GM21381 (cell line): ENCODE data around the gene UBA1.

Experiments used
- ATAC-seq: cut with Tn5 transposase; IDR thresholded peaks from one replicate; pipeline ENCODE4 v1.9.1; 2021; ENCODE audit warnings: mild to moderate bottlenecking, moderate library complexity; ENCODE audit not compliant: unreplicated experiment

The UBA1 gene

DNA sequence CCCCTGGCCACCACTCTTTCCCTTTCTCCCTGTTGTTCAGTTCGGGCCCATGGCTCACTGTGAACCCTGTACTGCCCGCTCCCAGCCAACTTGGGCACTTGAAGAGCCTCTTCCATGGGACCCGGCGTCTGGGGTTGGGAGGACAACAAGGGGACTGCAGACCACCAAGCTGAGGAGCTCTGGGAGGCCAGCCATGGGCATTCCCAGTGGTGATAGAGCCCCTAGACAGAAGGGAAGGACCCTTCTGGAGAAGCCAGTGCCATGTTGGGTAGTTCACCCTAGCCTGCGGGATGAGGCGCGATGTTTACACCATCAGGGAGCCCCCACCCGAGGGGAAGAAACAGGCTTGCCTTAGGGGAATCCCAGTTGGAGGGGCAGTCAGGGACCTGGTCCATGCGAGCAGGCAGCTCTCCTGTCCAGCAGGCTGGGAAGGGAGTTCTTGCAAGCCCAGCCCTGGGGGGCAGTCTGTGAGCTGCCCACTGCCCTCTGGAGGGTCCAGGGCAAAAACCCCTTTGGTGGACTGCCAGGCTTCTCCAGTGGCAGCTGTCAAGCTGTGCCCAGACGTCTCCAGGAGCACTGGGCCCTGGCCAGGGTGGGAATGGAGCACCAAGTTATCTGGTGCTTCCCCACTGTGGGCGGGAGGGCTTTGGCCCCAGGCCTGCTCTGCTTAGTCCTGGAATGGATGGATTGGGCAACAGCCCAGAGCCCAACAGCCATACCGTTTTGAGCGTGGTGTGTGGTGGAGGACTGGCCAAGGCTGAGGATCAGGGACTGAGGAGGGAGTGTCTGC is 23.7 kb upstream of the UBA1 start:
- no peak for ATAC-seq

DNA sequence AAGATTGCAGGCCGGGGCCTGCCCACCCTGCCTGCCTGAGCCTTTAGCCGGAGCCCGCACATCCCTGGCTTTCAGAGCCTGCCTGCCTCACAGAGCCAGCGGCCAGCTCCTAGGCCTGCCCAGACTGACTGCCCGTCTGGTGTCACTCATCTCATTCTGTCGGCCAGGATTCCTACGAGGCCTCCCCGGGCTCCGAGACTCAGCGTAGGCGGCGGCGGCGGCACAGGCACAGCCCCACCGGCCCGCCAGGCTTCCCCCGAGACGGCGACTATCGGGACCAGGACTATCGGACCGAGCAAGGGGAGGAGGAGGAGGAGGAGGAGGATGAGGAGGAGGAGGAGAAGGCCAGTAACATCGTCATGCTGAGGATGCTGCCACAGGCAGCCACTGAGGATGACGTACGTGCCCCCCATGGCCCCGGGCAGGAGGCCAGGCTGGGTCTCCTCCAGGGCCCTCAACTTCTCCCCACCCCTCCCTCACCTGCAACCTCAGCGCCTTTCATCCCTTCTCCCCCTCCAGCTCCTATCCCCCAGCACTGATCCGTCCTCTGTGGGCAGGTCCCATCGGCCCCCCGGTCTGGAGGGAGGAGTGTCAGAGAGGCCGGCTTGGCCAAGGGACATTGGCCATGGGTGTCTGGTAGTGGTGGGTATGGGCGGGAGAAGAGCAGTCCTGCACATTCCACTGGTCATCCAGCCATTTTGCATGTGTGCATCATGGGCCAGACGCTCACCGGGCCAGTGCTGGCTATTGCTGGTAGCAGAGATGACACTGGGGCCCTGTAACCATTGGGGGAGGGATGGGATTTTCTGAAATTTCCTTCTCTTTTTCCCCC is 22.6 kb upstream of the UBA1 start:
- no peak for ATAC-seq

DNA sequence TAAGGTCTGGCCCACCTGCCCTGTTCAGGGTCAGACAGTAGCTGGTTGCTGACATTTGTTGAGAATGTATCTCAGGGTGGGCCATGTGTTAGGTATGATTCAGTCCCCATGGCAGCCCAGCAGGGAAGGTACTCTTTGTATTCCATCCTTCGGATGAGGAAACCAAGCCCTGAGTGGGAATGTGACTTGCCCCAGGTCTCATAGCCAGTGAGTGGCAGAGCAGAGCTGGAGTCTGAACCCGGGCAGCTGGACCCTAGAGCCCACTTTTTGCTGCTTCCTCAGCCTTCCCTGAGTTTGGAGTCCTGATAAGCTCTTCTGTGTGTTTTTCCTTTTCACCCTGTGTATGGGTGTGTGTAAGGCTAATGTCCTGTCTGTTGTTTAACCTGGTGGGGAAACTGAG is 21.6 kb upstream of the UBA1 start:
- no peak for ATAC-seq

DNA sequence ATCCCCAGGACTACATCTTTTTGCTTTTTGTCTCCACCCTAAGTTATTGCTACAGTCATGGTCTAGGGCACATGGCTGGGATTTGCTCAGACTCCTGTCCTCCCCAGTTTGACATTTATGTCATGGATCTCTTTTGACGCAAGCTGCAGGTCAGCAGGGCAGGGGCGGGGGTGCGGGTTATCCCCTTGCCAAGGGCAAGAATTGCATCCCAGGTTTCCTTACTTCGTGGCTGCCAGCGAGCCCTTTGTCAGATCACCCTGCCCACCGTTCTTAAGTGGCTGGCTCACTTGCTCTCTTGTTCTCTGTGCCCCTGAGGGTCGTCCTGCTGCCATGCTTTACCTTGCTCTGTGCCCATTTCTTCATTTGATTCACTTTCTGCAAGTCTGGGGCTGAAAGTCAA is 21.1 kb upstream of the UBA1 start:
- no peak for ATAC-seq

DNA sequence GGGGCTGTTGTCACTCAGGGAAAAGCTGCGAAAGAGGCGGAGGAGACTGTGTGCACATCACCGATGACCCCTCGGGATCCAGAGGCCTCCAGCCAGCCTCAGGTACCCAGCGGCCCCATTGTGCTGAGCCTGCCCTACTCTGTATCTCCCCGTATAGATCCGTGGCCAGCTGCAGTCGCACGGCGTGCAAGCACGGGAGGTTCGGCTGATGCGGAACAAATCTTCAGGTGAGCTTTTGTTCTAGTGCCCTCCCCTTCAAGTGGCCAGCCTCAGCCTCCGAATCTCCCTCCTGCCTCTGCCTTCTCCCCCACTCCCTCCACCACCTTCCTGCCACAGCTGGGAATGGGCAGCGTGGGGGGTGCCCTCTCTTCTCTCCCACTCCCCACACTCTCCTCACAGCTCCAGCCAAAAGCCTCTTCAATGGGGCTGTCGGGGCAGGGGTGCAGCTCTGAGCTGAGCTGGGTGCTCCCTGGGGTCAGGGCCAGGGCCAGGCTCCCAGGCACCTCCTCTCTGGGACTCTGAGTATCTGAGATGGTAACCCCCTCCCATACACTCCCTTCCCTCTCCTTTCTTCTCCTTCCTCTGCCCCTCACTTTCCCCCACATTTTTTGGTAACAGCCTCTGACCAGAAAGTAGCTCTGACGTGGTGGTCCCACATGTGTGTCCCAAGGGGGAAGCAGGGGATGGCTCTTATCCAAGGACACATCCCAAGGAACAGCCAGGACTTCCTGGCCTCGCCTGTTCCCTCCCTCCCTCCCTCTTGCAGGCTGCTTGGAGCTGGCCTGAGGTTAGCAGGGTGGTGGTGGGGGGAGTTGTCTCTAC is 20.4 kb upstream of the UBA1 start:
- no peak for ATAC-seq

DNA sequence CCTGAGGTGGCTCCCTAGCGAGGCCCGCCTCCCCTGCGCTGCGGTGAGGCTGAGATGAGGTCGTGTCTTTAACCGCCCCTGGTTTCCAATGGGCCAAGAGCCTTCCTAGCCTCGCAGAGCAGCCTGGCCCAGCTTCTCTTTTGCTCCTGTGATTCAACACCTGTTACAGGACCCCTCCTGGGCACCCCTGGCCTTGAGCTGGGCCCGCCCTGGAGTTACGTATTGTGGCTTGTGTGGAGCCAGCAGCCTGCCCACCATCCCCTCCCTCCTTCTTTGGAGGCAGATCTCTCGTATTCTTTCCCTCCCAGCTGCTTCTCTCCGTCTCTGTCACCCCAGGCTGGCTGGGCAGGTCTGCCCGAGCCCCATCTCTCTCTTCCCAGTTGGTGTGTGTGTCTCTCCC is 19.3 kb upstream of the UBA1 start:
- no peak for ATAC-seq

DNA sequence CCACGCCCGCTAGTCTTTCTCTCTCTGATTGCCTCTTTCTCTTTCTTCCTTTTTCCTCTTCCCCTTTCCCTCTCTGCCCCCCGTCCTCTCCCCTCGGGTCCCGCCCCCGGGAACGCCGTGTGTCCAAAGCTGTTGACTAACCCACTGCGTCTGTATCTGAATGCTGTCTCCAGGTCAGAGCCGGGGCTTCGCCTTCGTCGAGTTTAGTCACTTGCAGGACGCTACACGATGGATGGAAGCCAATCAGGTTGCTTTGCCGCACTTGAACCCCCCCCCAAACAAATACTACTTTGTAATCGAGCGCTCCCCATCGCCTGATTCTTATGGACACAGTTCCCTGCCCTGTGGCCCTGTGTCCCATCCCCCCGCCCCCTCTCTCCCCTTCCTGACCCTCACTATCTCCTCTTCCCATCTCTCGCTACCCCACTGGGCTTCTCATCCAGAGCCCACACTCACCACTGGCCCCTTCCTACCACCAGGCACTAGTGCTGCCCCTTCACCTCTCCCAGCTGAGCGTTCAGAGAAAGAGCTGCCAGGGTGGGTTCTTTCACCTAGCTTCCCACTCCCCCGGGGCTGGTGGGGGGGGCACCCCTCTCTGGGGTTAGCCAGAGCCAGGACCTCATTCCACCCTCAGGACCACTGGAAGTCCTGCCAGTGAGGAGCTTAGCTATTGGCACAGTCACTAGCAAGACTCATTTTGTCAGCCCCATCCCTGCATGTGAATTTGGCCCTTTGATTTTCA is 18.6 kb upstream of the UBA1 start:
- ATAC-seq: no peak

DNA sequence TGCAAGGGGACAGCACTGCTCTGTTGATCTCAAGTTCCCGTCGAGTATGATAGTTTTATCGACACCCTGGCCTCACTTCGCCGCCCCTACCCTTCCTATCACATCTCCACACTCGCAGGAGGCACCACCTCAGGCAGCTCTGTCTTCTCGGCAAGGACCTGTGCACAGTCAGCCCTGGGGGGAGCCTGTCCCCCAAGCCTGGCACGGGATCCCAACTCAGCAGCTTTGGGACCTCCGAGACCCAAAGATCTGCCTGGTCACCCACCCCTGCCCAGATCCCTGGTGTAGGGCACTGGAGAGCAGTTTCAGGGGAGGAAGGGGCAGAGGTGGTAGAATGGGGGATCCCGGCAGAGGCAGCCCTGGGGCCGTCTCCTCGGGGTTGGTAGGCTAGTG is 18.0 kb upstream of the UBA1 start:
- ATAC-seq: no peak

DNA sequence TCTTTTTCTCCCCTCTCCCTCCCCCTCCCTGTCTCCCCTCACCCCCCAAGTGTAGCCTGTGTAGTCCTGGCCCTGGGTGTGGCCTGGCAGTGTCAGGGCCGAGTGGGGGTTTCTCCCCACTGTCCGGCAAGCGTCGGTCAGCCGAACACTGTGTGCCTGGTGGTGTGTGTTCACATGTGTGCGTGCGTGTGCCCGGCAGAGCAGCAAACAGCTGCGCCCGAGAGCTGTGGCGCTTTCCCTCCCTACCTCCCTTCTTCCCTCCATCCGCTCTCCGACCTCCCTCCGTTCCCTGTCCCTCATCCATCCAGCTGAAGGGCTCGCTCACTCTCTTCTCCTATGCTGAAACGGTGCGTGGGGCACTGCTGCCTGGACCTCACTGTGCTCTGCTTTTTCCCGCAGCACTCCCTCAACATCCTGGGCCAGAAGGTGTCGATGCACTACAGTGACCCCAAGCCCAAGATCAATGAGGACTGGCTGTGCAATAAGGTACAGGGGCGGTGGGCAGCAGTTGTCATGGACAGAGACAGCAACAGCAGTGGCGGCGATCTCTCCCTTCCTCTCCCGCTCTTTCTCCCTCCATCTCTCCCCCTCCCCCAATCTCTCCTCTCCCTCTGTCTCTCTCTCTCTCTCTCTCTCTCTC is 17.4 kb upstream of the UBA1 start:
- no peak for ATAC-seq

DNA sequence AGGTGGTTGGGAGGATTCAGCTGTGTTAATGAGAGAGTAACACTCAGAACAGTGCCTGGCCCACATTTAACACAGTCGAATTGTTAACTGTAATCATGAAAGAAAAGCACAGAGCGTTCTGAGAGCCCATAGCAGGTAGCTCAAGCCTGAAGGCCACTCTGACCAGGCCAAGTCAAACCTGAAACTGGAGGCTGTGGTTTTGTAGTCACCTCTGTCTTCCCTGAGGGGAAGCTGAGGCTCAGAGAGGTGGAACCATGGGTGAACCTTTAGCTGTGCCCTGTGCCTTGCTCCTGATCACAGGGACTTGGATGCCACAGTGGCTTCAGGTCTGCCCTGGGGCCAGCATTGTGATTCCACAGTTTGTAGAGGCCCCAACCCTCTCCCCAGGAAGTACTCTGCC is 16.6 kb upstream of the UBA1 start:
- ATAC-seq: no peak

DNA sequence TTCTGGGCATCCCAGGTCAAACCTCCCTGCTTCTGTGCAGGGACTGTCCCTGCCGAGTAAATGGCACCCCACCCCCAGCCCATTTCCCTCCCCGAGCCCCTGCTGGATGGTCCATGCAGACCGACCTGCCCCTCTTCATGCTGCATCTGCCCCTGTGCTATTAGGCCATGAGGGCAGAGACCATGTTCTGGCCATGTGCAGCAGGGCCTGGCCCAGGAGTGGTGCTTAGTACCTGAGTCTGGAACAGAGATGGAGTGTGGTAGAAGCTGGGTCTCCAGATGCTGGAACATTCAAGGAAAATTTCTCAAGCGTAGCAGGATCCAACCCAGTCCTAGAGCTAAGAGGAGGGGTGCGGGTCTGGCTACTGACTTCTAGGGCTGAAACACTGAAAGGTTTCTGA is 15.3 kb upstream of the UBA1 start:
- no peak for ATAC-seq

DNA sequence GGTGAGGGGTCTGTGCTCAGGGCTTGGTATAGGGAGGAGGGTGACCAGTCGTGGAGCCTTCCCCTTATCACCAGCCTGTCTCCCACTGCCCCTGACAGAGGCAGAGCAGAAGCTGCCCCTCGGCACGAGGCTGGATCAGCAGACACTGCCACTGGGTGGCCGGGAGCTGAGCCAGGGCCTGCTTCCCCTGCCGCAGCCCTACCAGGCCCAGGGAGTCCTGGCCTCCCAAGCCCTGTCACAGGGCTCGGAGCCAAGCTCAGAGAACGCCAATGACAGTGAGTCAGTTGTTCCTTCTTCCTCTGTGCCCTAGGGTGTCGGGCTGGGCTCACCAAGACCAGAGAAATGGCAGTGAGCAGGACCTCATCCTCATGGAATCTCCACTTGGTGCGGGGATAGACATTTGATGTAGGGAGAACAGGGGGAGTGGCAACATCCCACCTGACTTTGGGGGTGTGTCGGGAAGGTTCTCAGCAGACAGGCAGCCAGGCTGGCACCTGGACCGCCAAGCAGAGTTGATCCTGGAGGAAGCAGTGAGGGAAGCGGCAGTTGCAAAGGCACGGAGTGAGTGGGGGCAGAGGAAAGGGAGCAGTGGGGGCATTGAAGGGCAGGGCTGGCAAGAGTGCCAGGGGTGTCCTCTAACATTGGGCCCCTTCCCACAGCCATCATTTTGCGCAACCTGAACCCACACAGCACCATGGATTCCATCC is 14.3 kb upstream of the UBA1 start:
- ATAC-seq: no peak

DNA sequence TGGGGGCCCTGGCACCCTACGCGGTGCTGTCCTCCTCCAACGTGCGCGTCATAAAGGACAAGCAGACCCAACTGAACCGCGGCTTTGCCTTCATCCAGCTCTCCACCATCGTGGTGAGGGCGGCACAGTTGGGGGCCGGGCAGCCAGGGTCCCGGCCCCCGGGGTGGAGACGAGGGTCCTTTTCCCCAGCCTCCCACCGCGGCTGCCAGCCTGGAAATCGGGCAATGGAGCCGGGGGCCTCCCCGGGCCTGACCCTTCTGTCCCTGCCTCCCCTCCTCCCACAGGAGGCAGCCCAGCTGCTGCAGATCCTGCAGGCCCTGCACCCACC is 13.7 kb upstream of the UBA1 start:
- no peak for ATAC-seq

DNA sequence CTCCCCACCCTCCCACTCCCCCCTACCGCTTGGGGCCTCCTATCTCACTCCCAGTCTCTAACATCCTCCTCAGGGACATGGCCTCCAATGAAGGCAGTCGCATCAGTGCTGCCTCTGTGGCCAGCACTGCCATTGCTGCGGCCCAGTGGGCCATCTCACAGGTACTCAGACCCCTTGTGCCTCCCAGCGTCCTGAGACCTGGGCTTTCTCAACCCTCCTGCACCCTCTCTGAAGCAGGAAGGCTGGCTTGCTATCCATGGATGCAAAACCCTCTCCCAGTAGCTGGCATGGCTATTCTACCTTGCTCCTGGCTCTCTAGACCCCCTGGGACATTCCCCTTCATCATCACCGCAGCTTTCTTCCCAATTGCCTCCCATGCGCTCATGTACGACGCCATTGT is 13.3 kb upstream of the UBA1 start:
- ATAC-seq: no peak

DNA sequence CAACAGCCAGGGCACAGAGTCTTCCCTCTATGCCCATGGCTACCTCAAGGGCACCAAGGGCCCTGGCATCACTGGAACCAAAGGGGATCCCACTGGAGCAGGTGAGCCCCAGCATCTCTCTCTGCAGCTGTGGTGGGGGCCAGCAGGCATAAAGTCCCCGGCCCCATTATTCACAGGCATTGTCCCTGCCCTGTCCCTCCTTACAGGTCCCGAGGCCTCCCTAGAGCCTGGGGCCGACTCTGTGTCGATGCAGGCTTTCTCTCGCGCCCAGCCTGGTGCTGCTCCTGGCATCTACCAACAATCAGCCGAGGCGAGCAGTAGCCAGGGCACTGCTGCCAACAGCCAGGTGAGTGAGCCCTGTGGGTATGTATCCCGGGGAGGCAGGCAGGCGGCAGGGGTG is 12.3 kb upstream of the UBA1 start:
- no peak for ATAC-seq

DNA sequence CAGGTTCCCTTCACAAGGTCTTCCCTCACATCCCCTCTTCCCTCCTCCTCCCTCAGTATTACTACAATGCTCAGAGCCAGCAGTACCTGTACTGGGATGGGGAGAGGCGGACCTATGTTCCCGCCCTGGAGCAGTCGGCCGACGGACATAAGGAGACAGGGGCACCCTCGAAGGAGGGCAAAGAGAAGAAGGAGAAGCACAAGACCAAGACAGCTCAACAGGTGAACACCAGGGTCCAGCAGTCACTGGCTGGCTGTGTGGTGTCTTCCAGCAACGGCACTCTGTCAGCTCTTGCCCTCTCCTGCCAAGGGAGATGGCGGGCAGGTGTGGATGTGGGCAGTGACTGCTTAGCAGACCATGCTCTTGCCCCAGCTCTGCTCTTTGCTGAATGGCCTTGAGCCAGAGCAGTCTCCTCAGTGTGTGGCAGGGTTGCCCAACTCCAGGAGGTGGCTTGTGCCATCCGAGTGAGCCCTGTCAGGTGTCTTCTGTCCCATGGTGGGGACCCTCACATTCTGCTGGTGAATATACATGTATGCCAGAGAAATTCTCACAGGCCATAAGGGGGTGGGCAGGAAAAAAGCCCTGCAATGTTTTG is 11.4 kb upstream of the UBA1 start:
- ATAC-seq: no peak

DNA sequence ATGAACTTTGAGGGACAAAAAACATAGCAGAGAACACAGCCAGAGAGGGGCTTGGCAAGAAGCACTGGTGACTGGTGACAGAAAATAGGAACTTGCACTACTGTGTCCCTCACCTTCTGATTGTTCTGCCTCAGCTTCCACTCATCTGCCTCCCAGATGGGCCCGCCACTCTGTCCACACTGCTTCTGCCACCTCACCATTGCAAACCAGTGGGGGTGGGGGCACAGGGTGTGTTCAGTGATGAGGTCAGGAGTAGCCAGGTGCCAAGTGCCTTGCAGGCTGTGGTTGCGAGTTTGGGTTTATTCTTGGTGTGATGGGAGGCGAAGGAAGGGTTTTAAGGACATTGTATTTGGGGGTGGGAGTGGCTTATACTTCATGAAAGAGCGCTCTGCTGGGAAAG is 9.1 kb upstream of the UBA1 start:
- no peak for ATAC-seq

DNA sequence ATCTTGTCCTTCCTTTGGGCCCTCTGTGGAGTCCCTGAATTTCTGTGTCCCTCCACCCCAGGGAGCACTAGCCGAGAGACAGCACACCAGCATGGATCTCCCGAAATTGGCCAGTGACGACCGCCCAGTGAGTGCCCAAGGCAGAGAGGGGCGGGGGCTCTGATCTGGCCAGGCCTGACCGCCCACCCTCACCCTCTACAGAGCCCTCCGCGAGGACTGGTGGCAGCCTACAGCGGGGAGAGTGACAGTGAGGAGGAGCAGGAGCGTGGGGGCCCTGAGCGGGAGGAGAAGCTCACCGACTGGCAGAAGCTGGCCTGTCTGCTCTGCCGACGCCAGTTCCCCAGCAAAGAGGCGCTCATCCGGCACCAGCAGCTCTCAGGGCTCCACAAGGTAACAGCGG is 8.4 kb upstream of the UBA1 start:
- no peak for ATAC-seq

DNA sequence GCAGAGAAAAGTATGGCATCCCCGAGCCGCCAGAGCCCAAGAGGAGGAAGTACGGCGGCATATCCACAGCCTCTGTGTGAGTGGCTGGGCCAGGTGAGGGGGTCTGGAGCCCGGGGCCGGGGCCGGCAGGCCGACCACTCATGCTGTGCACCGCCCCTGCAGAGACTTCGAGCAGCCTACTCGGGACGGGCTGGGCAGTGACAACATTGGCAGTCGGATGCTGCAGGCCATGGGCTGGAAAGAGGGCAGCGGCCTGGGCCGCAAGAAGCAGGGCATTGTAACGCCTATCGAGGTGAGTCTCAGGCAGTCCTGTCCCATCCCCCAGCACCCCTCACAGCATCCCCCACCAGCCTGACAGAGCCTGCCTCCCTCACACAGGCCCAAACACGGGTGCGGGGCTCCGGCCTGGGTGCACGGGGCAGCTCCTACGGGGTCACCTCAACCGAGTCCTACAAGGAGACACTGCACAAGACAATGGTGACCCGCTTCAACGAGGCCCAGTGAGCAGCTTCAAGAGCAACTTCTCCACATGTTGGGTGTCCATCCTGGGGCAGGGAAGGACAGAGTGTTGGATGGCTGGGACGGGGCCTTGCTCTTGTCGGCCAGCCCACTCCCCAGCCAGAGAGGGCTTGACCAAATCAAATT is 7.4 kb upstream of the UBA1 start:
- no peak for ATAC-seq
